HUES6 (cell line): ENCODE results near the gene RNF130.
"Not testable (repeated sequence)": the region's sequence is repeated elsewhere in the genome, so short reads cannot be mapped to it uniquely, and the experiment has no call there.

Source experiments
- H3K27ac ChIP-seq: 2 replicates; pipeline ENCODE4 v1.7.0; 2013; ENCODE audit warnings: low read depth, mild to moderate bottlenecking, low read length, inconsistent platforms
- H3K27me3 ChIP-seq: 2 replicates; pipeline ENCODE4 v1.6.1; 2013; ENCODE audit warnings: low read length; ENCODE audit not compliant: control insufficient read depth, insufficient read depth
- H3K36me3 ChIP-seq: 2 replicates; pipeline ENCODE4 v1.6.1; 2013; ENCODE audit warnings: low read length; ENCODE audit not compliant: control insufficient read depth, insufficient read depth
- H3K4me1 ChIP-seq: 2 replicates; pipeline ENCODE4 v1.6.1; 2013; ENCODE audit warnings: low read length; ENCODE audit not compliant: control insufficient read depth, insufficient read depth
- H3K4me3 ChIP-seq: 2 replicates; pipeline ENCODE4 v1.5.1; 2013; ENCODE audit warnings: low read depth, low read length
- H3K9ac ChIP-seq: one replicate; pipeline ENCODE4 v1.6.1; 2013; ENCODE audit warnings: mild to moderate bottlenecking, low read length
- H3K9me3 ChIP-seq: 2 replicates; pipeline ENCODE4 v1.6.1; 2013; ENCODE audit warnings: low read depth, low read length; ENCODE audit not compliant: control insufficient read depth, insufficient read depth

Gene RNF130

GRCh38 chr5:180009581-180009980 is 62.0 kb downstream of the RNF130 start:
- H3K27ac ChIP-seq, result no peak overlapping the region
- H3K27me3 ChIP-seq, result no peaks in the 10 kb centered on the region
- H3K4me1 ChIP-seq, result peaks cover 16% of the 10 kb centered on the region
- H3K9ac ChIP-seq, result no peak overlapping the region
- H3K9me3 ChIP-seq, result no peaks in the 10 kb centered on the region
- no peak overlapping the region for H3K4me3 ChIP-seq
- H3K36me3 ChIP-seq, result peaks cover 23% of the 10 kb centered on the region

- no peak overlapping the region for H3K27ac ChIP-seq
- peaks cover 23% of the 10 kb centered on the region for H3K36me3 ChIP-seq
- H3K9me3 ChIP-seq, result no peaks in the 10 kb centered on the region
- no peaks in the 10 kb centered on the region for H3K27me3 ChIP-seq
- H3K9ac ChIP-seq, result no peak overlapping the region
- peaks cover 16% of the 10 kb centered on the region for H3K4me1 ChIP-seq
- no peak overlapping the region for H3K4me3 ChIP-seq
These were observed 63.1 kb downstream of the RNF130 start for GRCh38 chr5:180008433-180008832.

DNA sequence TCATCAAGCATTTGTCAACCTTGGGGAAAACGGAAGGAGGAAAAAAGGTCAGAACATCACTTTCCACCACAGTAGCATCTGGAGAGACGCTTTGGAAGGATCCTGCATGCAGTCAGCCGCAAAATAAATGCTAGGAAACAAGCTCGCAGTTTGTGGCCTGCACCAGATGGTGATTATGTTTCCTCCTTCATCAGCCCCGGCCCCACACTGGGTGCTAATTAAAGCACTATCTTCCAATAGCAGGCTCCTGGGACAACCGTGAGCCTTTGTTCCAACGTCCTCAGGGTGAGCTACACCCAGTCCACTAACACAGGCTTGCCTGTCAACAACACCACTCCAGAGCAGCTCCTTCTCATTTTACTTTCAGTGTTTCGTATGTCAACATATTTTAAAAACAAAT is 64.0 kb downstream of the RNF130 start:
- Histone ChIP-seq H3K4me1 (peaks cover 16% of the 10 kb centered on the region), H3K27me3 (no peaks in the 10 kb centered on the region), H3K4me3 (no peak overlapping the region), H3K27ac (no peak overlapping the region; the same call in 1 of the 2 replicates), H3K9me3 (no peaks in the 10 kb centered on the region), H3K9ac (no peak overlapping the region), H3K36me3 (peaks cover 15% of the 10 kb centered on the region)

DNA sequence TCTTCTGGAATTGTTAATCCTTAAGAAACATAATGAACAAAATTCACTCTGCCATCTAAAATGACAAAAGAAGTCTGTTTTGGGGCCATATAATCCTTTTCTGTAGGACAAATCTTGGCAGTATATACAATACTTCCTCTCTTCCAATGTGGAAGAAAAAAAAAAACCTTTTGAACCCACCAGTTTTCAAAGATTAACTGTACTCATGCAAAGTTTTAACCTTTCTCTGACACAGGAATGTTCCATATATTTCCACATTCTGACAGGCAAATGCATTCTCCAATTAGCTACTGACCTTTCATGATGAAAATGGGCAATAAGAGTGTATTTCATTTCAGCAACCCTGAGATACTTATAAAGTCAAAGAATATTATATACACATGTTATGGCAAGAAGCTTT is 65.4 kb downstream of the RNF130 start:
- H3K9ac ChIP-seq, result no peak overlapping the region
- no peak overlapping the region for H3K27ac ChIP-seq

GRCh38 chr5:180003127-180003526 is 68.4 kb downstream of the RNF130 start:
- Histone ChIP-seq H3K4me1 (peaks cover 12% of the 10 kb centered on the region), H3K9me3 (peaks cover 4% of the 10 kb centered on the region; the same call in 1 of the 2 replicates), H3K36me3 (peaks cover 15% of the 10 kb centered on the region), H3K9ac (no peak overlapping the region), H3K27ac (no peak overlapping the region), H3K4me3 (no peak overlapping the region), H3K27me3 (no peaks in the 10 kb centered on the region)

More for the DNA sequence above, 65.4 kb downstream of the RNF130 start:
- H3K36me3 ChIP-seq, result peaks cover 20% of the 10 kb centered on the region
- H3K27me3 ChIP-seq, result no peaks in the 10 kb centered on the region
- H3K4me1 ChIP-seq, result peaks cover 16% of the 10 kb centered on the region
- H3K9me3 ChIP-seq, result no peaks in the 10 kb centered on the region
- H3K4me3 ChIP-seq, result no peak overlapping the region

DNA sequence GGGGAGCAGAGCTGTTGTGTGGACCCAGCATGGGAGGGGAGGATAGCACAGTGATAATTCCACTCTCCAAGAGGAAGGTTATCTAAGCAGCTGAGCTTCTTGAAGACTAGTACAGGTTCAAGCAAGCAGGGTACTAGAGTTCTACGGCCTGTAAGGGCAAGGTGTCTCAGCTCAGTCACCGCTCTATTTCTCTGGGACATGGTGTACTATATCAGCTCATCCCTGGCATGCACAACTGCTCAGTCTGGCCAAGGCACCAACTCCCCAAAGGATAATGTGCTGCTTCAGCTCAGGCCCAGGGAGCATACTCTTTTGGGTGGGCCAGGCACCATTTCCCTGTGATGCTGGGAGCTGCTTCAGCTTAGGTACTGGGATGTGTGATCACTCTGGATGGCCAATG is 69.8 kb downstream of the RNF130 start:
- H3K27ac ChIP-seq, result no peak overlapping the region
- peaks cover 6% of the 10 kb centered on the region; the same call in 1 of the 2 replicates for H3K9me3 ChIP-seq
- peaks cover 15% of the 10 kb centered on the region for H3K36me3 ChIP-seq
- no peak overlapping the region for H3K4me3 ChIP-seq
- H3K27me3 ChIP-seq, result no peaks in the 10 kb centered on the region
- no peaks in the 10 kb centered on the region; the same call in 1 of the 2 replicates for H3K4me1 ChIP-seq
- H3K9ac ChIP-seq, result no peak overlapping the region

DNA sequence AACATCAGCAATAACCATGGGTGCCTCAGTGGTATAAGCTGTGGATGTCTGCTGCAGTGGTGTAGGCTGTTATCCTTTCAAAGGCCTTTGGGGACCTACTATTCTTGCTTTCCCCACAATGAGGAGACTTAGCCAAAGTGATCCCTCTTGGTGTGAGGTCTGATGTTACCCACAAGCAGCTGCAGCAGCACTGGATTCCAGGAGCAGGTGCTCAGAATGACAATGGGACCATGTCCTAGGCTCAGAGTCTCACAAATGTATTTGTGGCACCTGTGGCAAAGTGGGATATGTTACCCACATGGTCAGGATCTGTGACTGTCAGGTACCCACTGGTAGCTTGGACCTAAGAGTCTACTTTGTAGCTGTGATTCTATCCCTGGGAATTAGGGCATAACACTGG is 70.4 kb downstream of the RNF130 start:
- Histone ChIP-seq H3K27me3 (no peaks in the 10 kb centered on the region), H3K36me3 (peaks cover 15% of the 10 kb centered on the region), H3K4me1 (no peaks in the 10 kb centered on the region), H3K9me3 (peaks cover 9% of the 10 kb centered on the region; the same call in 1 of the 2 replicates), H3K4me3 (no peak overlapping the region), H3K27ac (no peak overlapping the region), H3K9ac (no peak overlapping the region)

DNA sequence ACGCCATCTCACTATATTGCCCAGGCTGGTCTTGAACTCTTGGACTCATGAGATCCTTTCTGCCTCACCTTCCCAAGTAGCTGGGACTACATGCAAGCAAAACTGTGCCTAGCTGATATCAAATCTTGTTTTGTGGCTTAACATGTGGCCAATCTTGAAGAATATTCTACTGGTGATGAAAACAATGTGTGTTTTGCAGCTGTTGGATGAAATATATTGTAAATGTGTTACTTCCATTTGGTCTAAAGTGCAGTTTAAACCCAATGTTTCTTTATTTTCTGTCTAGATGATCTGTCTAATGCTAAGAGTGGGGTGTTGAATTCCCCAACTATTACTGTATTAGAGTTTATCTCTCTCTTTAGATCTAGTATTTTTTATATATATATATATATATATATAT is 73.1 kb downstream of the RNF130 start:
- H3K9ac ChIP-seq, result no peak overlapping the region
- H3K9me3 ChIP-seq, result peaks cover 18% of the 10 kb centered on the region; the same call in 1 of the 2 replicates
- H3K4me3 ChIP-seq, result no peak overlapping the region
- no peak overlapping the region for H3K27ac ChIP-seq
- peaks cover 21% of the 10 kb centered on the region for H3K36me3 ChIP-seq
- no peaks in the 10 kb centered on the region for H3K27me3 ChIP-seq
- no peaks in the 10 kb centered on the region for H3K4me1 ChIP-seq

DNA sequence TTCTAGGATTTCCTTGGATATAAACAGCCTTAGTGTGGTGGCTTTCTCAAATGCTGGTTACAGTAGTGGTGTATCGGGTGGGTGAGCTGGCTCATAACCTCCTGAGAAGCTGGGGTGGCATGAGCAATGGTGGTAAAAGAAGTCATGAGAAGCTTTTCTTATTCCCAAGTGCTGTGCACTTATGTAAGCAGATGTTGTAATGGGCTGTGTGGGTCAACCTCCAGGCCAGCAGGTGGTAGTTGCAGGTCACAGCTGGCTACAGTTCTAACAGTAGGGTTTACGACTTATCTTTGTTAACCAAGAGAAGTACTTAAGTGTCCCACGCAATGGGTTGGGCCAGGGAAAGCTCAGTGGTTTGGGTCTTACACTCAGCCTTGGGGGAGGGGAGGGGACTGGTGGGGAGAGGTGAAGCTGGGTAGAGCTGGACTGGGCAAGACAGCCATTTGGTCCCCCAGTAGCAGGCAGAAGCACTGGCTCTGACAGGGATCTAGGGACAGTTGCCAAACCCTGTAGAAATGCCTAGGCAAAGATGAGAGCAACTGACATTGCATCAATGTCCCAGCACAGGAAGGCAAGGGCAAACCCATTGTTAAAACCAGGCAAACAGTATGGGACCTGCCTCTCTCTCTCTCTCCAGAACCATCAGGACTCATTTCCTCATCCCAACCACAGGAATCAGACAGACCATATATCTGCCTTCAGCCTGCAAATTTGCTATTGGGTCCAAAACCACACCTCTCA is 76.8 kb downstream of the RNF130 start:
- no peak overlapping the region for H3K27ac ChIP-seq
- H3K27me3 ChIP-seq, result no peaks in the 10 kb centered on the region
- H3K4me1 ChIP-seq, result no peaks in the 10 kb centered on the region
- H3K9ac ChIP-seq, result no peak overlapping the region
- no peak overlapping the region for H3K4me3 ChIP-seq
- peaks cover 22% of the 10 kb centered on the region; the same call in 1 of the 2 replicates for H3K9me3 ChIP-seq
- H3K36me3 ChIP-seq, result peaks cover 5% of the 10 kb centered on the region; the same call in 1 of the 2 replicates

DNA sequence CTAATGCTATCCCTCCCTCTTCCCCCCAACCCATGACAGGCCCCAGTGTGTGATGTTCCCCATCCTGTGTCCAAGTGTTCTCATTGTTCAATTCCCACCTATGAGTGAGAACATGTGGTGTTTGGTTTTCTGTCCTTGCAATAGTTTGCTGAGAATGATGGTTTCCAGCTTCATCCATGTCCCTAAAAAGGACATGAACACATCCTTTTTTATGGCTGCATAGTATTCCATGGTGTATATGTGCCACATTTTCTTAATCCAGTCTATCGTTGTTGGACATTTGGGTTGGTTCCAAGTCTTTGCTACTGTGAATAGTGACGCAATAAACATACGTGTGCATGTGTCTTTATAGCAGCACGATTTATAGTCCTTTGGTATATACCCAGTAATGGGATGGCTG is 78.7 kb downstream of the RNF130 start:
- H3K27me3 ChIP-seq, H3K9ac ChIP-seq, H3K4me1 ChIP-seq, H3K36me3 ChIP-seq, H3K4me3 ChIP-seq, H3K27ac ChIP-seq: not testable (repeated sequence)
- peaks cover 18% of the 10 kb centered on the region; the same call in 1 of the 2 replicates for H3K9me3 ChIP-seq

GRCh38 chr5:179991106-179991505 is 80.5 kb downstream of the RNF130 start:
- no peaks in the 10 kb centered on the region for H3K4me1 ChIP-seq
- no peak overlapping the region for H3K4me3 ChIP-seq
- no peak overlapping the region for H3K27ac ChIP-seq
- H3K36me3 ChIP-seq, result peaks cover 8% of the 10 kb centered on the region
- H3K27me3 ChIP-seq, result no peaks in the 10 kb centered on the region
- no peak overlapping the region for H3K9ac ChIP-seq
- H3K9me3 ChIP-seq, result peaks cover 15% of the 10 kb centered on the region; the same call in 1 of the 2 replicates
